GM19397 (cell line): Measurements from ENCODE around the gene MARCHF10.
"Not testable (repeated sequence)": the region's sequence is repeated elsewhere in the genome, so short reads cannot be mapped to it uniquely, and the experiment has no call there.

ENCODE experiments used
- ATAC-seq: cut with Tn5 transposase; IDR thresholded peaks from one replicate; pipeline ENCODE4 v1.9.1; 2021; ENCODE audit warnings: mild to moderate bottlenecking, moderate library complexity; ENCODE audit not compliant: unreplicated experiment

The MARCHF10 gene, protein sequence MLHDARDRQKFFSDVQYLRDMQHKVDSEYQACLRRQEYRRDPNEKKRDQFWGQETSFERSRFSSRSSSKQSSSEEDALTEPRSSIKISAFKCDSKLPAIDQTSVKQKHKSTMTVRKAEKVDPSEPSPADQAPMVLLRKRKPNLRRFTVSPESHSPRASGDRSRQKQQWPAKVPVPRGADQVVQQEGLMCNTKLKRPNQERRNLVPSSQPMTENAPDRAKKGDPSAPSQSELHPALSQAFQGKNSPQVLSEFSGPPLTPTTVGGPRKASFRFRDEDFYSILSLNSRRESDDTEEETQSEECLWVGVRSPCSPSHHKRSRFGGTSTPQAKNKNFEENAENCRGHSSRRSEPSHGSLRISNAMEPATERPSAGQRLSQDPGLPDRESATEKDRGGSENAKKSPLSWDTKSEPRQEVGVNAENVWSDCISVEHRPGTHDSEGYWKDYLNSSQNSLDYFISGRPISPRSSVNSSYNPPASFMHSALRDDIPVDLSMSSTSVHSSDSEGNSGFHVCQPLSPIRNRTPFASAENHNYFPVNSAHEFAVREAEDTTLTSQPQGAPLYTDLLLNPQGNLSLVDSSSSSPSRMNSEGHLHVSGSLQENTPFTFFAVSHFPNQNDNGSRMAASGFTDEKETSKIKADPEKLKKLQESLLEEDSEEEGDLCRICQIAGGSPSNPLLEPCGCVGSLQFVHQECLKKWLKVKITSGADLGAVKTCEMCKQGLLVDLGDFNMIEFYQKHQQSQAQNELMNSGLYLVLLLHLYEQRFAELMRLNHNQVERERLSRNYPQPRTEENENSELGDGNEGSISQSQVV

DNA sequence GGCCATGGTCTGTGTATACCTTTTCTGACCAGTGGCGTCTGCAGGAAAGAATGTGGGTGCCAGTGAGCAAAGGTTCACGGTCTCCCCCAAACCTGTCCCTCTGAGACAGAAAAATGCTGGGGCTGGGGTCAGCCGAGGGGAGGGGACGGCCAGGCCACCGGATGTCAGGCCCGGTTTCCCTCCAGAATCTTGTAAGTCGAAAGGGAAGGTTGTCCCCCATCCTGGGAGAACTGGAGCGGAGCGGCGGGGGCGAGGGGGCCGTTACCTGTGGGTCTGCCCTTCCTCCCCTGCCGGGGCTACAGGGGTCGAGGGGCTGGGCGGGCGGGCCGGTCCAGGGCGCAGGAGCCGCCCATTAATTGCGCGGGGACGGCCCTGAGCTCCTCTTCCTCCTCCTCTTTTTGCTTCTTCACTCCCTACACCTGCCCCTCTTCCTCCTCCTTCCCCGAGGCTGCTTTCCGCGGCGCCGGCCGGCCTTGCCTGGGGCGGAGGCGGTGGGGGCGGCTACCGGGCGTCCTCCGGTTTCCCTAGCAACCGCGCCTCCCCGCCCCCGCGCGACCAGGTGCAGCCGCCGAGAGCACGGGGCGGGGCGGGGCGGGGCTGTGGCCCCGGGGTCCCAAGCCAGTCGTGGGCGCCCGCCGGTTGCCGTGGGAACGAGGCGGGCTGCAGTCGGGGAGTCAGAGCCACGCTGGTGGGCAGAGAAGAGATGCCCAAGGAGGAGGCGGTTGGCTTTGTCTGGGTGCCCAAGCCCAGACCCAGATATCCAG is at the start of gene MARCHF10:
Gene MARCHF10, minus strand, starts transcription at position 503 of the 764 bp plus-strand sequence. CDS start 6,579 bp downstream, outside the sequence.
- no peak for ATAC-seq

DNA sequence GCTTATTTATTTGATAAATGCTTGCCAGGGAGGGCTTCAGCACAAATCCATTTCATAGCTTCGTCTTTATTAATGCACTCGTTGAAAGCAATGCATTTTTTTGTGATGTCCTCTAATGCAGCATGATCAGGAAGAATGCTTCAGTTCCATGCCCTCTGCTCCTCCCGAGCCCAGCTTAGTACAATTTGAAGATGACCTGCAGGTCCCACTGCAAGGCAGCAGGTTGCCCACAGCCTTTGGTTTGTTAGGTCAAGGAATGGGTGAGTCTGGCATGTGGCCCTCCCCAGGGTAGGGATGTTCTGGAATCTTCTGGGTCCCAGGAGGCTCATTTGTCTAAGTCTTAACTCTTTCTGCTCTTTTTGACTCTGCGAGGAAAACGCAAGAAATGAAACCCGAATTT is 49.4 kb upstream of the MARCHF10 start:
- no peak for ATAC-seq

GRCh38 chr17:62856594-62856993 is 48.5 kb upstream of the MARCHF10 start:
- no peak for ATAC-seq

DNA sequence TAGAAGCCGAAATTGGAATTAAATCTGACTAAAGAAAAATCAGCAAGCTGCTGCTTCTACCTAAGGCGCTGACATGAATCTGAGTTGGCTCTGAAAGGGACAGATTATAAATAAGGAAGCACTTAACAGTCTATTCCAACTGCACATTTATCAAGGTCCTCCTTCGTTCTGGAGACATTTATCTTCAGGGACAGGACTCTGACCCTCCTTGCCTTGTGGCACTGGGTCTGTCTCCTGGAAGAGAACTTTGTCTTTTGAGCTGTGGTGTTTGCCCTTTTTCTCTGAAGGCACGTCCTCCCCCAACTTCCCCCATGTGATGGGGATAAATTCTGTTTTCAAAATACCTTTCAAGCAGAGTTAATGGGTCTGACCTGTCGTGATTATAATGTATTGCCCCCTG is 47.0 kb upstream of the MARCHF10 start:
- no peak for ATAC-seq

- ATAC-seq = no peak
These were observed 46.1 kb upstream of the MARCHF10 start for GRCh38 chr17:62854098-62854680.

DNA sequence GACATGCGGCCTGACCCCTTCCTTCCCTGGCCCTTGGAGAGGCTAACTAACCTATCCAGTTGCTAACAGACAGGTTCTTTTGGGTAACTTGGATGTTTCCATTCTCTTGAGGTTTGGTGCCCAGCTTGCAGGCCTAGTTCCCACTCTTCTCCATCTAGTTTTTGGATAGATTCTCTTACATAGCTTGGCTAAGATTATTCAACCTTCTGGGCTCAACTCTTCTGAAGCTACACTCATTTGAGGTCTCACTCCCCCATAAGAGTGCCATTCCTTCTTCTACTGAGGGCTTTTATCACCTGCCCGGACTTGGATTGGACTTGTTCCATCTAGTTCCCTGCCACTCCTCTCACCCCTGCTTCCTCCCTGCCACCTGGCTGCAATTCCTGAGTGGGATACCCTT is 44.1 kb upstream of the MARCHF10 start:
- ATAC-seq = no peak

- not testable (repeated sequence) for ATAC-seq
These were observed 41.7 kb upstream of the MARCHF10 start for GRCh38 chr17:62849591-62850415.

- ATAC-seq = no peak
These were observed 40.2 kb upstream of the MARCHF10 start for GRCh38 chr17:62848334-62848733.

- no peak for ATAC-seq
These were observed 39.3 kb upstream of the MARCHF10 start for GRCh38 chr17:62847426-62847825.

DNA sequence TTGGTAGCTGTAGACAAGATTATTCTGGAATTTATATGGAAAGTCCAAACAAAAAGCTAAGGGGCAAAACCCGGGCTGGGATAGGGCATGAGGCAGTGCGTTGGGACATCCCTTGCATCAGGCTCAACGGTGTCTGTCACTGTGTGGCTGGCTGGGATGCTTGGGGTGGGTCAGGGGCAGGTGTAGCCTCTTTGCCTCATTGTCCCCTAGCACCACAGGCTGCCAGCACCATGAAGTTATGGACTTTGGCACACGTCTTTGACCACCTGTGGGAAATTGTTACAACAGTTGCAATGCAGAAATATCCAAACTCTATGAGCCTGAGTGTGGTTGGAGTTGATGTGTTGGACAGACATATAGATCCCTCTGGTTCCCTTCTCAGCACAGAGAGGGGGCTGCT is 32.8 kb upstream of the MARCHF10 start:
- no peak for ATAC-seq

DNA sequence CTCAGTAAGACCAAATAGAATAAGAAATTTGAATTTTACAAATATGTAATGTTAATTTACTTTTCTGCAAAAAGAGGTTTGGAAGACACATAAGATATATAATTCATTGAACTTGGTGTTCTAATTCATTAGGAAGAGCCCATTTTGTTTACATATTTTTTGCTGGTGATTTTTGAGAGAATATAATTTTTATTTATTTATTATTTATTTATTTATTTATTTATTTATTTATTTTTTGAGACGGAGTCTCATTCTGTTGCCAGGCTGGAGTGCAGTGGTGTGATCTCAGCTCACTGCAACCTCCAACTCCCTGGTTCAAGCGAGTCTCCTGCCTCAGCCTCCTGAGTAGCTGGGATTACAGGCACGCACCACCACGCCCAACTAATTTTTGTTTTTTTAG is 25.7 kb upstream of the MARCHF10 start:
- ATAC-seq = not testable (repeated sequence)

- ATAC-seq = no peak
These were observed 24.3 kb upstream of the MARCHF10 start for GRCh38 chr17:62832405-62832804.

DNA sequence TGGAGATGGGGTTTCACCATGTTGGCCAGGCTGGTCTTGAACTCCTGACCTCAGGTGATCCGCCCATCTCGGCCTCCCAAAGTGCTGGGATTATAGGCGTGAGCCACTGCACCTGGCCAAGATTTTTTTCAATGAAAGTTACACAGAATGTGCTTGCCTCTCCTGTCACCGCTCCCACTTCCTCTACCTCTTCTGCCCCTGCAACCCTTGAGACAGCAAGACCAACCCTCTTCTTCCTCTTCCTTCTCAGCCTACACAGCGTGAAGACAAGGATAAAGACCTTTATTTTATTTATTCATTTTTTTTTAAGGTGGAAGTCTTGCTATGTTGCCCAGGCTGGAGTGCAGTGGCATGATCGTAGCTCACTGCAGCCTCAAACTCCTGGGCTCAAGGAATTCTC is 23.0 kb upstream of the MARCHF10 start:
- ATAC-seq = not testable (repeated sequence)

DNA sequence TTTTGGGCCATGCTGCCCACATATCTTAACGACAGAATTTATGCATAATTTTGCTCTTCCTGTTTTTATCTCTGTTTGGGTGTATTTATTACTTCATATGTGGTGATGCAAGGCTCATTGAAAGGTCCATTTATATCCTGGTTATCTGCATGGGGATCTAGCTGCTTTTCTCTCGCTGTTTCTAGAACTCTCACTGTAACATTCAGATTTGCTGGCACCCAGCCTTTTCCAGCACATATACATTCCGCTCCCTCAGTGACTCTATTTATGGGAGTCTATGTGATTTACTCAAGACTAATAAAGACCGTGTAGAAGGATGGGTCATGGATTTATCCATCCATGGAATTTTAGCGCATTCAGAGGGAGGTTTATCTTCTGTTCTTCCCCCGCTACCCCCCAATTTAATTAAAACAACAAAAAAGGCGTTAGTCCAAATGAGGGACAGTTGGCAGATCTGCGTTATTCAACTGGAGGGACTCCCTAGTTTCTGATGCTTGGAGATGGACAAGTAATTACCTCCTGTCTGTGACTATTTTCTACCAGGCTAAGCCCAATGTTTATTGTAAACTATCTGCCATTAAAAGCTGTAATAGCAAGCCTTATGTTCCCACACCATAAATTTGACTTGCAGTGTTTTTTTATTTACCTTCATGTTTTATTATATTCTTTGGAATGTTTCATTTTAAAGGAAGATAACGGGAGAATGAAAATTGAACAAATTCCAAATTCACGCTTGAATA is 19.8 kb upstream of the MARCHF10 start:
- ATAC-seq = no peak

- ATAC-seq = no peak
These were observed 18.8 kb upstream of the MARCHF10 start for GRCh38 chr17:62826956-62827355.

DNA sequence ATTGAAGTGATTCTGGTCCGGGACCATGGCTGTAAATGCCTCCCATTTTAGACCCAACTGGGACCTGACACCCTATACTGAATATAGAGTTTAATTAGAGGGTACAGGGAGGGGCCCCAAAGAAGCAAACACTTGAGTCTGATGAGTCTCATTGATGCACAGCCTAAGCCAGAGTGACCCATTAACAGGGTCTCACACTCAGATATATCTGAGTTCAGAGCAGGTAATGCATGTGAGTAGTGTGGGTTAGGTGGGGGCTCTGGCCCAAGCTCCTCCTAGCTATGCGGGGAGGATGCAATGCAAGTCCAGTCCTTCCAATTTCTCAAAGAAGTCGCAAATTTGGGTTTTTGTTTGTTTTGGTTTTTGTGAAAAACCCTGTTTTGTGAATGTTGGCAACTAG is 17.1 kb upstream of the MARCHF10 start:
- no peak for ATAC-seq

DNA sequence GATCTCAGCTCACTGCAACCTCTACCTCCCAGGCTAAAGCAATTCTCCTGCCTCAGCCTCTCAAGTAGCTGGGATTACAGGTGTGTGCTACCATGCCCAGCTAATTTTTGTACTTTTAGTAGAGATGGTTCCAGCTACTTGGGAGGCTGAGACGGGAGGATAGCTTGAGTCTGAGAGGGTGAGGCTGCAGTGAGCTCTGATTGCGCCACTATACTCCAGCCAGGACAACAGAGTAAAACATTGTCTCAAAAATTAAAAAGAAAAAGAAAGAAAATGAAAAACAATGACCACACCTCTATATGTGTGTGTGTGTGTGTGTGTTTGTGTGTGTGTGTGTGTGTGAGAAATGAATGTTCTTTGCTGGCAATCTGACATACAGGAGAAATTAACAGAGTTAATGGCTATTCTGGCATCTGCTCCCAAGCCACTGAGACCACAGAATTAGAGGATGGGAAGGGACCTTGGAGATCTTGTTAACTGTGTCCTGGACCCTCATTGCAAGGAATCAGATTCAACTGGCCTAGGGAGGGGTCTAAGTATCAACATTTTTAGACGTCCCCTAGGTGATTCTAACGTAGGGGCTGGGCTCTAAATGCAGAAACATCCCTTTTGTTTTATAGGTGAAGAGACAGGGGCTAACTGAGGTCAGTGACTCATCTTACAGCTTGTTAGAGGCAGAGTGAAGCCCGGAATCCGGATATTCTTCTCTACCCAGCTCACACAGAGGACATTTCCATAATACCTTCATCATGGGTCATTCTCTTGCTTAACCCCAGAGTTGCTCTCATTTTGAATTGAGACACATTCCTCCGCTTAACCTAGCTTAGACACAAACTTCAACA is 16.4 kb upstream of the MARCHF10 start:
- ATAC-seq = no peak

GRCh38 chr17:62823111-62823893 is 15.2 kb upstream of the MARCHF10 start:
- ATAC-seq = no peak
